ENCODE data around the gene GALR3.

GALR3 gene

DNA sequence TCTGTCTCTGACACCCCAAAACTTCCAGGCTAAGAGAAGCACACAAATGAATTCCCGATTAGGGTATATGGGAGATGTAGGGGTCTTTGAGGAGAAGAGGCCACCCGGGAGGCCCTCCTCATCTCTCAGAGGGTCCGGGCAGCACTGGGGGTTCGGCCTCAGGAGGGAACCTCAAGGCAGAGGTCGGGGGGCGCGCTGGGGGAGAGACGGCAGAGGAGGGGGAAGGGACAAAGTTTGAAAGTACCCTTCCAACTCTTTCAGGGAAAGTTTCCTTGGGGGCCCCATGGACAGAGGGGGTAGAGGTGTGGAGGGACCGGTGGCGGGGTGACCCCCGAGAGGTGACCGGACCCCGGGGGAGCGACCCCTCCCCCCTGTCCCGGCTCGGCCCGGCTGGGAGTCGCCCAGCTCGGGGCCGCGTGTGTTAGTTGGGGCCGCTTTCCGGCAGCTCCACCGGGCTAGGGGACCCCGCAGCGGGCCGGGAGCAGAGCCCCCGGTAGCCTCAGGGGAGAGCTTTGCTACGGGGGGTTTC, 18.8 kb upstream of the GALR3 start:
- TF ChIP-seq FOXP2 (optimal IDR thresholded peaks at IDR 0.05; ENCODE audit: borderline replicate concordance, extremely low read depth, extremely low read length, insufficient read depth), result no peak
- no peak for TF ChIP-seq POLR2AphosphoS5 (IDR thresholded peaks at IDR 0.05; ENCODE audit: low read depth, low read length)
- TF ChIP-seq, protein P1, sequence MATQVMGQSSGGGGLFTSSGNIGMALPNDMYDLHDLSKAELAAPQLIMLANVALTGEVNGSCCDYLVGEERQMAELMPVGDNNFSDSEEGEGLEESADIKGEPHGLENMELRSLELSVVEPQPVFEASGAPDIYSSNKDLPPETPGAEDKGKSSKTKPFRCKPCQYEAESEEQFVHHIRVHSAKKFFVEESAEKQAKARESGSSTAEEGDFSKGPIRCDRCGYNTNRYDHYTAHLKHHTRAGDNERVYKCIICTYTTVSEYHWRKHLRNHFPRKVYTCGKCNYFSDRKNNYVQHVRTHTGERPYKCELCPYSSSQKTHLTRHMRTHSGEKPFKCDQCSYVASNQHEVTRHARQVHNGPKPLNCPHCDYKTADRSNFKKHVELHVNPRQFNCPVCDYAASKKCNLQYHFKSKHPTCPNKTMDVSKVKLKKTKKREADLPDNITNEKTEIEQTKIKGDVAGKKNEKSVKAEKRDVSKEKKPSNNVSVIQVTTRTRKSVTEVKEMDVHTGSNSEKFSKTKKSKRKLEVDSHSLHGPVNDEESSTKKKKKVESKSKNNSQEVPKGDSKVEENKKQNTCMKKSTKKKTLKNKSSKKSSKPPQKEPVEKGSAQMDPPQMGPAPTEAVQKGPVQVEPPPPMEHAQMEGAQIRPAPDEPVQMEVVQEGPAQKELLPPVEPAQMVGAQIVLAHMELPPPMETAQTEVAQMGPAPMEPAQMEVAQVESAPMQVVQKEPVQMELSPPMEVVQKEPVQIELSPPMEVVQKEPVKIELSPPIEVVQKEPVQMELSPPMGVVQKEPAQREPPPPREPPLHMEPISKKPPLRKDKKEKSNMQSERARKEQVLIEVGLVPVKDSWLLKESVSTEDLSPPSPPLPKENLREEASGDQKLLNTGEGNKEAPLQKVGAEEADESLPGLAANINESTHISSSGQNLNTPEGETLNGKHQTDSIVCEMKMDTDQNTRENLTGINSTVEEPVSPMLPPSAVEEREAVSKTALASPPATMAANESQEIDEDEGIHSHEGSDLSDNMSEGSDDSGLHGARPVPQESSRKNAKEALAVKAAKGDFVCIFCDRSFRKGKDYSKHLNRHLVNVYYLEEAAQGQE (IDR thresholded peaks at IDR 0.05; ENCODE audit: insufficient read depth in 1 of 2, low read depth in 2 of 2, low read length in 2 of 2), result no peak
- no peak for TF ChIP-seq SIN3A (IDR thresholded peaks at IDR 0.05; ENCODE audit: borderline replicate concordance, insufficient read depth, low read length)
- no peak for TF ChIP-seq TAF1 (IDR thresholded peaks at IDR 0.05; ENCODE audit: borderline replicate concordance, insufficient read depth, low read length)

DNA sequence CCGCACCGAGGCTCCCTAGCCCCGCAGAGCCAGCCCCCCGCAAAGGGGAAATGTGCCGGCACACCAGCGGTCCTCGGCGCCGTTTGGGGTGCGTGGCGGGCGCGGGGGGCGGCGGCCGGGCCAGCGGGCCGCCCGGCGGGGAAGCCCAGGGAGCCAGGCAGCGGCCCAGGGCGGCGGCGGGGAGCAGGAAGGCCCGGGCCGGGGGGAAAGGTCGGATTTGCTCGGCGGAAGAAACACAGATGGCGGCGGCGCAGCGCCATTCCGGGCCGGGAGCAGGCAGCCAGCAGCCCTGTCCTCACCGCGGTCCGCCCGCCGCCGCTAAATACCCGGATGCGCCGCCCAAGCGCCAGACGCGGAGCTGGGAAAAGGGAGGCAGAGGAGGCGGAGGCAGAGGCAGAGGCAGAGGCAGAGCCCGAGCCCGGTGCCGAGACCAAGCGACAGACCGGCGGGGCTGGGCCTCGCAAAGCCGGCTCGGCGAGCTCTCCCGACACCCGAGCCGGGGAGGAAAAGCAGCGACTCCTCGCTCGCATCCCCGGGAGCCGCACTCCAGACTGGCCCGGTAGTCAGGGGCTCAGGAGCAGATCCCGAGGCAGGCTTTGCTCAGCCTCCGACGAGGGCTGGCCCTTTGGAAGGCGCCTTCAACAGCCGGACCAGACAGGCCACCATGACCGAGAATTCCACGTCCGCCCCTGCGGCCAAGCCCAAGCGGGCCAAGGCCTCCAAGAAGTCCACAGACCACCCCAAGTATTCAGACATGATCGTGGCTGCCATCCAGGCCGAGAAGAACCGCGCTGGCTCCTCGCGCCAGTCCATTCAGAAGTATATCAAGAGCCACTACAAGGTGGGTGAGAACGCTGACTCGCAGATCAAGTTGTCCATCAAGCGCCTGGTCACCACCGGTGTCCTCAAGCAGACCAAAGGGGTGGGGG, 18.0 kb upstream of the GALR3 start:
- TF ChIP-seq TAF1 (IDR thresholded peaks at IDR 0.05; ENCODE audit: borderline replicate concordance, insufficient read depth, low read length) (peak; percentile 76; the same call in 1 of the 2 replicates), POLR2AphosphoS5 (IDR thresholded peaks at IDR 0.05; ENCODE audit: low read depth, low read length) (peak; percentile 92), FOXP2 (optimal IDR thresholded peaks at IDR 0.05; ENCODE audit: borderline replicate concordance, extremely low read depth, extremely low read length, insufficient read depth) (peak; percentile 88), SIN3A (IDR thresholded peaks at IDR 0.05; ENCODE audit: borderline replicate concordance, insufficient read depth, low read length) (no peak)
- TF ChIP-seq, protein P1 (IDR thresholded peaks at IDR 0.05; ENCODE audit: insufficient read depth in 1 of 2, low read depth in 2 of 2, low read length in 2 of 2), result no peak

DNA sequence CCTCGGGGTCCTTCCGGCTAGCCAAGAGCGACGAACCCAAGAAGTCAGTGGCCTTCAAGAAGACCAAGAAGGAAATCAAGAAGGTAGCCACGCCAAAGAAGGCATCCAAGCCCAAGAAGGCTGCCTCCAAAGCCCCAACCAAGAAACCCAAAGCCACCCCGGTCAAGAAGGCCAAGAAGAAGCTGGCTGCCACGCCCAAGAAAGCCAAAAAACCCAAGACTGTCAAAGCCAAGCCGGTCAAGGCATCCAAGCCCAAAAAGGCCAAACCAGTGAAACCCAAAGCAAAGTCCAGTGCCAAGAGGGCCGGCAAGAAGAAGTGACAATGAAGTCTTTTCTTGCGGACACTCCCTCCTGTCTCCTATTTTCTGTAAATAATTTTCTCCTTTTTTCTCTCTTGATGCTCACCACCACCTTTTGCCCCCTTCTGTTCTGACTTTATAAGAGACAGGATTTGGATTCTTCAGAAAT, 17.3 kb upstream of the GALR3 start:
- no peak for TF ChIP-seq TAF1 (IDR thresholded peaks at IDR 0.05; ENCODE audit: borderline replicate concordance, insufficient read depth, low read length)
- TF ChIP-seq POLR2AphosphoS5 (IDR thresholded peaks at IDR 0.05; ENCODE audit: low read depth, low read length), result no peak; the same call in 1 of the 2 replicates
- no peak for TF ChIP-seq SIN3A (IDR thresholded peaks at IDR 0.05; ENCODE audit: borderline replicate concordance, insufficient read depth, low read length)
- TF ChIP-seq, protein P1 (IDR thresholded peaks at IDR 0.05; ENCODE audit: insufficient read depth in 1 of 2, low read depth in 2 of 2, low read length in 2 of 2), result no peak
- TF ChIP-seq FOXP2 (optimal IDR thresholded peaks at IDR 0.05; ENCODE audit: borderline replicate concordance, extremely low read depth, extremely low read length, insufficient read depth), result no peak

DNA sequence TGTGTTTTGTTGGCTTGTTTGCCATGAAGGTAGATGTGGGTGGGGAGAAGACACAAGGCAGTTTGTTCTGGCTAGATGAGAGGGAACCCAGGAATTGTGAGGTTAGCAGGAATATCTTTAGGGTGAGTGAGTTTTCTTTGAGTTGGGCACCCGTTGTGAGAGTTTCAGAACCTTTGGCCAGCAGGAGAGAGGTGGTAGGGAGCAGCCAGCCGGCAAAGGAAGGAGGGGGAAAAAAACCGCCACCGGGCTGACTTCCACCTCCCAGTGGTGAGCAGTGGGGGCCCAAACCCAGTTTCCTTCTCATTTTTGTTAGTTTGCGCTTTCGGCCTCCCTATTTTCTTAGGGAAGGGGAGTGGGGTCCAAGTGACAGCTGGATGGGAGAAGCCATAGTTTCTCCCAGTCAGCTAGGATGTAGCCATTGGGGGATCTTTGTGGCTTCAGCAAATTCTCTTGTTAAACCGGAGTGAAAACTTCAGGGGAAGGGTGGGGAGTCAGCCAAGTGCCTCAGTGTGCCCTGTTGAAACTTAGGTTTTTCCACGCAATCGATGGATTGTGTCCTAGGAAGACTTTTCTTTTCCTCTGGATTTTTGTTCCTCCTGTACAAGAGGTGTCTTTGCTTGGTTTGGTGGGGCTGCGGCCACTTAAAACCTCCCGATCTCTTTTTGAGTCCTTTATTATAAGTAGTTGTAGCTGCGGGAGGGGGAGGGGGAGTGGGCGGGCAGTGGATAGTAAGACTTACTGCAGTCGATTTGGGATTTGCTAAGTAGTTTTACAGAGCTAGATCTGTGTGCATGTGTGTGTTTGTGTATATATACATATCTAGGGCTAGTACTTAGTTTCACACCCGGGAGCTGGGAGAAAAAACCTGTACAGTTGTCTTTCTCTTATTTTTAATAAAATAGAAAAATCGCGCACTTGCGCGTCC, 16.5 kb upstream of the GALR3 start:
- TF ChIP-seq SIN3A (IDR thresholded peaks at IDR 0.05; ENCODE audit: borderline replicate concordance, insufficient read depth, low read length) (no peak), TAF1 (IDR thresholded peaks at IDR 0.05; ENCODE audit: borderline replicate concordance, insufficient read depth, low read length) (no peak), FOXP2 (optimal IDR thresholded peaks at IDR 0.05; ENCODE audit: borderline replicate concordance, extremely low read depth, extremely low read length, insufficient read depth) (no peak), POLR2AphosphoS5 (IDR thresholded peaks at IDR 0.05; ENCODE audit: low read depth, low read length) (no peak)
- TF ChIP-seq, protein P1 (IDR thresholded peaks at IDR 0.05; ENCODE audit: insufficient read depth in 1 of 2, low read depth in 2 of 2, low read length in 2 of 2), result no peak
